Aorta (tissue), 5 donors: ENCODE results near the gene PUM1. TPM values are rescaled to one million over a fixed set of nuclear protein-coding genes. Genes with fewer than 3 reads are reported as not detected.
"Not testable (repeated sequence)": the region's sequence is repeated elsewhere in the genome, so short reads cannot be mapped to it uniquely, and the experiment has no call there.

Experiments
- ATAC-seq: fragments of 200-7000 bp; cut with Tn5 transposase; one replicate; pipeline ENCODE4 v1.9.1; 2022; ENCODE audit warnings: moderate library complexity; ENCODE audit not compliant: low FRiP score
- DNase-seq, 2 donors: peaks; one replicate each; pipeline ENCODE4 v3.0.0-alpha.2; 2020
- H3K27ac ChIP-seq, 2 donors: one replicate each; pipeline ENCODE4 v1.5.1; 2013; ENCODE audit warnings: low read length in 2 of 2, mild to moderate bottlenecking in 2 of 2, moderate library complexity in 2 of 2, control low read depth in 1 of 2, inconsistent platforms in 1 of 2, low read depth in 1 of 2
- H3K27me3 ChIP-seq, 2 donors: one replicate each; pipeline ENCODE4 v1.6.1; 2013; ENCODE audit warnings: control low read depth in 1 of 2, low read length in 1 of 2, mild to moderate bottlenecking in 1 of 2, moderate library complexity in 1 of 2; ENCODE audit not compliant: insufficient read depth in 2 of 2, control insufficient read depth in 1 of 2
- H3K36me3 ChIP-seq, 2 donors: one replicate each; pipeline ENCODE4 v1.6.1; 2013; ENCODE audit warnings: control low read depth in 1 of 2, low read length in 1 of 2, mild to moderate bottlenecking in 1 of 2; ENCODE audit not compliant: insufficient read depth in 2 of 2, control insufficient read depth in 1 of 2
- H3K4me1 ChIP-seq, 2 donors: one replicate each; pipeline ENCODE4 v1.6.1; 2013; ENCODE audit warnings: low read length in 2 of 2, control low read depth in 1 of 2, mild to moderate bottlenecking in 1 of 2, moderate library complexity in 1 of 2; ENCODE audit not compliant: insufficient read depth in 2 of 2, control insufficient read depth in 1 of 2
- H3K4me3 ChIP-seq, 2 donors: one replicate each; pipeline ENCODE4 v1.5.1; 2013; ENCODE audit warnings: low read length in 2 of 2, control low read depth in 1 of 2, mild to moderate bottlenecking in 1 of 2
- H3K9me3 ChIP-seq: one replicate; pipeline ENCODE4 v1.6.1; 2013; ENCODE audit warnings: mild to moderate bottlenecking, low read length; ENCODE audit not compliant: control insufficient read depth
- WGBS, 2 donors: extraction: QIAGEN DNeasy Blood & Tissue Kit; methylation state at CpG; one replicate each; pipeline ENCODE4 v1.1.7; 2013; 5-methylcytosine and 5-hydroxymethylcytosine counted together
- intact Hi-C, 2 donors: fragments of 100-400 bp; cut with DNase I; formaldehyde crosslinking; loops; one replicate each; pipeline versions ENCODE4 v1.14.2 to v1.15.0; 2022
- polyA plus RNA-seq, 2 donors: library from polyadenylated mRNA; stranded (reverse); fragments of 200-250 nt; gene quantifications; one replicate each; pipeline ENCODE4 v1.2.3, GENCODE V29; 2013
- total RNA-seq, 2 donors: library from RNA; stranded (reverse); fragmentation: NEBNext Ultra II Directional; extraction: Animal tissue kit (Norgen Biotek cat#: 25700); gene quantifications; one replicate each; pipeline ENCODE4 v1.2.1, GENCODE V29; 2021
- donor health status: healthy with polysubstance abuse.
- donor health status: Bipolar disorder and iron deficiency.
- donor health status: DM: no; HTN: no; CAD: no.
- donor health status: DM: no; HTN: no; CAD: no.
- donor health status: DM: yes; HTN: yes; CAD: no.

PUM1 gene
- total and polyA plus RNA-seq, 4 donors = 13.1 to 120 (median 63.2) TPM

DNA sequence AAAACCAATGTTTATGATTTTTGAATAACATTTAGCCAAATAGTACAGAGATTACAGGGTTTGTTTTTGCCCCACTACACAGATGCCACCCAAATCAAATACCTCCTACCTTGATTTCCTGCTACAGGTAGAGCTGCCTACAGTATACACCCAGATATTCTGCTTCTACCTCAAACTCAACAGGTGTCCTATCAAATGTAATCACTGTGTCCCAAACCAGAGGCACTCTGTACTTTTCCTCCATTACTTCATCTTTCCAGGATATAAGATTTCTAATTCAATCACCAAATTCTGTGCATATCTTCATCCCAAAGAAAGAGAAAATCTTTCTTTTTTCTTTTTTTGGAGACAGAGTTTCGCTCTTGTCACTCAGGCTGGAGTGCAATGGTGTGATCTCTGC lies 9.6 kb downstream of the PUM1 start:
- H3K36me3 ChIP-seq = peaks cover 0 to 5% of the 10 kb centered on the region in 2 donors

DNA sequence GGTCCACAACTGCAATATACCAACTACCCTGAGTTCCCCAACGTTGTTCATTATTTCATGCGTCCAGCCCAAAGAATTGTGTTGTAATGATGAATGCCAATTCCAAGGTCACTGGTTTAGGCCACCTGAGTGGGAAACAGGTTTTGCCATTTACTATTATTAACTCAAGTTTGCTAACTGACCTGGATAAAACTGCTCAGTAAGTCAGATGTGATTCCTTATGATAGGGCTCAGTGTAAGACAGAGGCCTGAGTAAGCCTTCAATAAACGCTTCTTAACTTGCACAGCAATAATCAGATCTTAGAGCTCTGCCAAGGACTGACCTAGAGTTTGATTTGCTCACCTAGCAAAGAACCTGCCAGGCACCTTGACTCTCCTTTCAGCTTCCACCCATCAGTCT lies 10.0 kb downstream of the PUM1 start:
- Histone ChIP-seq H3K4me3 (no peak overlapping the region), H3K27me3 (no peaks in the 10 kb centered on the region), H3K27ac (no peak overlapping the region), H3K9me3 (no peaks in the 10 kb centered on the region), H3K4me1 (peaks cover 0 to 9% of the 10 kb centered on the region in 2 donors), H3K36me3 (peaks cover 0 to 5% of the 10 kb centered on the region in 2 donors)
- intact Hi-C loops = no loop called here
- ATAC-seq (no peak), DNase-seq (no peak)
- WGBS, 2 donors = 50% methylated on average over 3 of the region's 3 CpGs

More for the DNA sequence above, 9.6 kb downstream of the PUM1 start:
- Histone ChIP-seq H3K27ac (no peak overlapping the region), H3K4me3 (no peak overlapping the region), H3K9me3 (no peaks in the 10 kb centered on the region), H3K4me1 (peaks cover 0 to 9% of the 10 kb centered on the region in 2 donors), H3K27me3 (no peaks in the 10 kb centered on the region)
- DNase-seq (no peak), ATAC-seq (no peak)
- intact Hi-C loops = no loop called here
- WGBS, 2 donors = 97 to 100% methylated on average over 1 of the region's 1 CpG

DNA sequence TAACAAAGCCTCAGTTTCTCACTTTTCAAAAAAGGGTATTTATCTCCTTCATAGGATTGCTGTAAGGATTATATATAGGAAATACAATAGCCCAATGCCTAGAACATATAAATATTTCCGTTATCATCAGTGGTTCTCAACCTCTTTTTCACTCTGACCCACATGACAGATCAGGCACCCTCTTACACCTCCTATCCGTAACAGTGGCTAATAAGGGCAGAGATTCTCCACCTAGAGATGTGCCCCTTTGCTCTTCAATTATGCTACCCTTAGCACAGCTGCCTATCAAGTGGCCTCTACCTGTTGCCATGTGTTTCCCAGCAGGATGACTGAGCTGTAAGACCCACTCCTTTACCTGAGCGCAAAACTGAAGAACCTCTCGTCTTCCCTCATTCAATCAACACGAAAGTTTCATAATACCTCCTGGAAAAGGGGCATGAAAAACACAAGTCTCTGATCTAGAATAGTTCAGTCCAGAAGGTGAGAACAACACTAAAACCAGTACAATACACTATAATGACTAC lies 10.5 kb downstream of the PUM1 start:
- intact Hi-C loops = no loop called here
- DNase-seq (no peak), ATAC-seq (no peak)
- Histone ChIP-seq H3K9me3 (no peaks in the 10 kb centered on the region), H3K36me3 (peaks cover 0 to 5% of the 10 kb centered on the region in 2 donors), H3K27me3 (no peaks in the 10 kb centered on the region), H3K4me1 (peaks cover 0 to 9% of the 10 kb centered on the region in 2 donors), H3K27ac (no peak overlapping the region), H3K4me3 (no peak overlapping the region)
- 78 to 79% methylated on average over 5 of the region's 5 CpGs for WGBS, 2 donors

DNA sequence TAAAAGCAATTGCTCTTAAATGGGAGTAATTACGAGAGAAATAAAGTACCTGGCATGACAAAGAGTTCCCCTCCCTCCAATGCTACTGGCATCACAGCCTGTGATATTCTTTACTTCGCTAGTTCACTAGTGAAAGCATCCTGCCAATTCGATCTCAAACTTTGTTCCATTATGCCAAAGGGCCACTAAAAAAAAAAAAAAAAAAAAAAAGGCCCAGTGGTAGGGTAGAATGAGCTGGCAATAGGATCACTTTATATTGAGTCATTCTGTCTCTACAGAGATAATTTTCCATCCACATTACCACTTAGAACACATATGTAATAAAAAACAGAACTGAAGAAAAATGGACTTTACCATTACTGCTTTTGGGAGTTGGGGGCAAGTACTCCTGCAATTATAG lies 11.2 kb downstream of the PUM1 start:
- H3K9me3 ChIP-seq = no peaks in the 10 kb centered on the region
- H3K4me1 ChIP-seq = peaks cover 0 to 9% of the 10 kb centered on the region in 2 donors
- no peak overlapping the region for H3K4me3 ChIP-seq
- WGBS, 2 donors = 31 to 37% methylated on average over 3 of the region's 3 CpGs
- H3K27ac ChIP-seq = no peak overlapping the region
- intact Hi-C loops = no loop called here
- no peaks in the 10 kb centered on the region for H3K27me3 ChIP-seq
- H3K36me3 ChIP-seq = peaks cover 0 to 5% of the 10 kb centered on the region in 2 donors
- no peak for DNase-seq
- no peak for ATAC-seq

DNA sequence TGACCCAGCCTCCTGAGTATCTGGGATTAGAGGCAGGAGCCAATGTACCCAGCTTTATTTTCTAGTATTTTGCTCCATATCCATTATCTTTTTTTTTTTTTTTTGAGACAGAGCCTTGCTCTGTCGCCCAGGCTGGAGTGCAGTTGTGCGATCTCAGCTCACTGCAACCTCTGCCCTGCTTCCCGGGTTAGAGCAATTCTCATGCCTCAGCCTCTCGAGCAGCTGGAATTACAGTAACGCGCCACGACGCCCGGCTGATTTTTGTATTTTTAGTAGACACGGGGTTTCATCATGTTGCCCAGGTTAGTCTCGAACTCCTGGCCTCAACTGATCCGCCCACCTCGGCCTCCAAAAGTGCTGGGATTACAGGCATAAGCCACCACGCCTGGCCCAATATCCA lies 12.9 kb downstream of the PUM1 start:
- DNase-seq, H3K9me3 ChIP-seq: not testable (repeated sequence)

DNA sequence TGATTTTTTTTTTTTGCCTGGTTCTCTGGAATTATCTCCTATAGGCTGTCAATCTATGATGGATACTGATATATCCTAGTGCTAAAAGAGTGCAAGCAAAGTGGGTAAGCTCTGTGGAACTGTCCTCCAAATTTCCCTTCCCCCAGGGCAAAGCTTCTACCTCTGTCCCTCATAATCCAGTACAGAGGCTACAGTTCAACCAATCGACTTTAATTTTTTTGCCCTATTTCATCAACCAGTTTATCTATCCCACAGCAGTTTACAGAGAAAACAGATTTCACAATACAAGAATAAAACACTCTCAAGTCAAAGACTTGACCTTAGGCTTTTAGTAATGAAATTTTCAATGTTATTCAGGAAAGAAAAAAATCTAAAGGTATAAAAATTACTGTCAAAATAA lies 13.9 kb downstream of the PUM1 start:
- 71 to 73% methylated on average over 1 of the region's 1 CpG for WGBS, 2 donors
- Histone ChIP-seq H3K9me3 (no peaks in the 10 kb centered on the region), H3K27me3 (no peaks in the 10 kb centered on the region), H3K4me1 (peaks cover 0 to 8% of the 10 kb centered on the region in 2 donors), H3K36me3 (peaks cover 0 to 2% of the 10 kb centered on the region in 2 donors), H3K27ac (no peak overlapping the region), H3K4me3 (no peak overlapping the region)
- ATAC-seq = no peak
- intact Hi-C loops = no loop called here
- DNase-seq = no peak

More for the DNA sequence above, 12.9 kb downstream of the PUM1 start:
- H3K4me3 ChIP-seq, H3K27ac ChIP-seq, ATAC-seq, H3K27me3 ChIP-seq, H3K4me1 ChIP-seq, intact Hi-C loops, H3K36me3 ChIP-seq: not testable (repeated sequence)
- WGBS, 2 donors = 81 to 84% methylated on average over 14 of the region's 14 CpGs

DNA sequence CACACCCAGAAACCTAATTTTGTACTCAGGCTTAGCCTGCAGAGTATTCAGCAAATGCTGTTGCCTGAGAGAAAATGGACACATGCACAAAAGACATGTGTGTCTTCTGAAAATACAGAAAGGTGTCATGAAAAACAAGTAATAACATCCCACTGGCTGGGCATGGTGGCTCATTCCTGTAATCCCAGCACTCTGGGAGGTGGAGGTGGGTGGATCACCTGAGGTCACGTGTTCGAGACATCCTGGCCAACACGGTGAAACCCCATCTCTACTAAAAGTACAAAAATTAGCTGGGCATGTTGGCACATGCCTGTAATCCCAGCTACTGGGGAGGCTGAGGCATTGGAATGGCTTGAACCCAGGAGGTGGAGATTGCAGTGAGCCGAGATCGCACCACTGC lies 18.0 kb downstream of the PUM1 start:
- H3K9me3 ChIP-seq, H3K27me3 ChIP-seq, H3K27ac ChIP-seq, H3K4me1 ChIP-seq, H3K36me3 ChIP-seq, DNase-seq, H3K4me3 ChIP-seq, ATAC-seq, intact Hi-C loops: not testable (repeated sequence)
- WGBS, 2 donors = 80 to 84% methylated on average over 5 of the region's 5 CpGs

DNA sequence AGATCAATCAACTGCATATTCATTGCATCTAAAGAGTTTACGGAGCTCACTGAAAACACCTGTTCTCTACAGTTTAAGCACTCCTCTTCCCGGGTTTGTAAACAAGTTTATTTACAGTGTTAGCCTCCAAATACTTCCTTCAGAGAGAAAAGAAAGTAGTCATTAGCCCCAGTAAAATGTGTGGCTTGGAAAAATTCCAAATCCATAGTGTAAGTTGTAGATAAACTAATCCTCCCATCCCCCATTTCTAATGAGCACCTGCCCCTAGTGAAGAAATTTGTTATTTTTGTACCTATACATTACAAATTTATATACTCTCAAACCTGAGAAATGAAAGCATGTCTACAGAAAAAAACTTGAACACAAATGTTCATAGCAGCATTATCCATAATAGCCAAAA lies 21.9 kb downstream of the PUM1 start:
- ATAC-seq (no peak), DNase-seq (no peak)
- no peaks in the 10 kb centered on the region for H3K9me3 ChIP-seq
- intact Hi-C loops = no loop called here
- no peaks in the 10 kb centered on the region for H3K27me3 ChIP-seq
- H3K36me3 ChIP-seq = no peaks in the 10 kb centered on the region
- no peak overlapping the region for H3K4me3 ChIP-seq
- H3K4me1 ChIP-seq = peaks cover 0 to 2% of the 10 kb centered on the region in 2 donors
- 84 to 86% methylated on average over 2 of the region's 2 CpGs for WGBS, 2 donors
- H3K27ac ChIP-seq = no peak overlapping the region

DNA sequence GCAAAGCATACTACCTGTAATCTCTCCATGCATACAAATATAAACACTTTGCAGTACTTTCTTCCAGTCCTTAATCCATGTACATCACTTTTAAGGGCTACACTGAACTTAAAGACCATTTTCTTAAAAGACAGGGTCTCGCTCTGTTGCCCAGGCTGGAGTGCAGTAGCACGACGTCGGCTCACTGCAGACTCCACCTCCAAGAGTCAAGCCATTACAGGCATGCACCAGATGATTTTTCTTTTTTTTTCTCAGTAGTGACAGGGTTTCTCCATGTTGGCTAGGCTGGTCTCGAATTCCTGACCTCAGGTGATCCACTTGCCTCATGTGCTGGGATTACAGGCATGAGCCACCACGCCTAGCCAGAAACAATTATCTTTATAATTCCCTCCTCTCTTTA lies 22.9 kb downstream of the PUM1 start:
- 89 to 90% methylated on average over 6 of the region's 6 CpGs for WGBS, 2 donors
- Histone ChIP-seq H3K27ac (no peak overlapping the region), H3K27me3 (no peaks in the 10 kb centered on the region), H3K36me3 (no peaks in the 10 kb centered on the region), H3K4me1 (peaks cover 0 to 2% of the 10 kb centered on the region in 2 donors), H3K4me3 (no peak overlapping the region), H3K9me3 (no peaks in the 10 kb centered on the region)
- no peak for ATAC-seq
- DNase-seq = no peak
- intact Hi-C loops = no loop called here
